Measurements from ENCODE around the gene TRIM67.

GRCh38 chr1:231118704-231119453, 43.0 kb upstream of the TRIM67 start:
- no peak for TF ChIP-seq CTCF (tag by site-specific recombination; IDR thresholded peaks at IDR 0.05)
- no peak for TF ChIP-seq ZNF830 (tag by site-specific recombination; IDR thresholded peaks at IDR 0.05; ENCODE audit: low read depth)
- no peak for TF ChIP-seq ZNF223 (tag by site-specific recombination; IDR thresholded peaks at IDR 0.05)
- no peak for TF ChIP-seq ZNF660 (tag by site-specific recombination; IDR thresholded peaks at IDR 0.05)
- TF ChIP-seq ZNF677 (tag by site-specific recombination; IDR thresholded peaks at IDR 0.05), result no peak
